Measurements from ENCODE around the gene SNRNP70. TPM values are rescaled to one million over a fixed set of nuclear protein-coding genes. Genes with fewer than 3 reads are reported as not detected.
"Not testable (repeated sequence)": the region's sequence is repeated elsewhere in the genome, so short reads cannot be mapped to it uniquely, and the experiment has no call there.

Gene SNRNP70, protein sequence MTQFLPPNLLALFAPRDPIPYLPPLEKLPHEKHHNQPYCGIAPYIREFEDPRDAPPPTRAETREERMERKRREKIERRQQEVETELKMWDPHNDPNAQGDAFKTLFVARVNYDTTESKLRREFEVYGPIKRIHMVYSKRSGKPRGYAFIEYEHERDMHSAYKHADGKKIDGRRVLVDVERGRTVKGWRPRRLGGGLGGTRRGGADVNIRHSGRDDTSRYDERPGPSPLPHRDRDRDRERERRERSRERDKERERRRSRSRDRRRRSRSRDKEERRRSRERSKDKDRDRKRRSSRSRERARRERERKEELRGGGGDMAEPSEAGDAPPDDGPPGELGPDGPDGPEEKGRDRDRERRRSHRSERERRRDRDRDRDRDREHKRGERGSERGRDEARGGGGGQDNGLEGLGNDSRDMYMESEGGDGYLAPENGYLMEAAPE
- total RNA-seq = 100 to 1,000 TPM in 2 of 4 donors, 10 to 100 TPM in 2; 55.6 to 305 (median 107) TPM

DNA sequence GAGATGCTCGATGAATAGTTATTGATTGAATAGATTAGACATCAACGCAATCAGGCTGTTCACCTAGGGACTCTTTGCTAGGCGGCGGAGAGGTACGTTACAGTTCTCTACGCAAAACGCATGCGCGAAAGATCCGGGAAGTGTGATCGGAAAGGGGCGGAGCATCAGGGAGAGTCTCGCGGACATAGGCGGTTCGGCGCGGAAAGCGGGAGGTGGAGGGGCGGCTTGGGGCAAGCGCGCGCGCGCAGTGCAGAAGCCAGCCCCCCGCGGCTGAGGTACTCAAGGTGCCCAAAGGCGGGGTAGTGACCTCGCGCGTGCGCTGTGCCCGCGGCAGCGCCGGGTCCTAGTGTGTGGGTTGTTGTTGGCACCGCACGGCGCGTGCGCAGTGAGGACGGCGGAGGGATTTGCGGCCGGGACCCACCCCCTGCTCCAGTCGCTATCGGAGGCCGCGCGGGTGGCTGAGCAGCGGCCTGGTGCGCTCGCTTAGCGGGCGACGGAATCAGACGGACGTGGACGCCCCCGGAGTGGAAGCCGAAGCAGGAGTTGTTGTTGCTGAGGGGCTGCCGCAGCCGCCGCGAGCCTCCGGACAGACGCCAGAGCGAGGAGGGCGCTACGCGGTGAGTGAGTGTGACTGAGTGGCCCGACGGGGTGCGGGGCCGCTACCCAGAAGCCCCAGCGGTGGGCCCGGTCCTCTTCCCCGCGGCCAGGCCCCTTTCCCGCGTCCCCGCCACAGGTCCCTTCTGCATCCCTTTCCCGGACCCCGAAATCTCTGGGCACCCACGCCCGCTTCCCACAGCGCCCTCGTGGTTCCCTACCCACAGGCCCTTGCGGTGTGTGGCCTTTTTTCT lies at the start of gene SNRNP70:
TSS of gene SNRNP70 (plus strand) at position 432 of the 848 bp plus-strand sequence. CDS start 964 bp downstream, outside the sequence.
- H3K9me3 ChIP-seq = no peaks in the 10 kb centered on the region
- peak within 1 kb of the TSS; percentile 88 to 99 (median 92) for H3K4me3 ChIP-seq
- TF ChIP-seq POLR2A (IDR thresholded peaks at IDR 0.05) = peak; percentile 86 to 92
- TF ChIP-seq, protein P1, sequence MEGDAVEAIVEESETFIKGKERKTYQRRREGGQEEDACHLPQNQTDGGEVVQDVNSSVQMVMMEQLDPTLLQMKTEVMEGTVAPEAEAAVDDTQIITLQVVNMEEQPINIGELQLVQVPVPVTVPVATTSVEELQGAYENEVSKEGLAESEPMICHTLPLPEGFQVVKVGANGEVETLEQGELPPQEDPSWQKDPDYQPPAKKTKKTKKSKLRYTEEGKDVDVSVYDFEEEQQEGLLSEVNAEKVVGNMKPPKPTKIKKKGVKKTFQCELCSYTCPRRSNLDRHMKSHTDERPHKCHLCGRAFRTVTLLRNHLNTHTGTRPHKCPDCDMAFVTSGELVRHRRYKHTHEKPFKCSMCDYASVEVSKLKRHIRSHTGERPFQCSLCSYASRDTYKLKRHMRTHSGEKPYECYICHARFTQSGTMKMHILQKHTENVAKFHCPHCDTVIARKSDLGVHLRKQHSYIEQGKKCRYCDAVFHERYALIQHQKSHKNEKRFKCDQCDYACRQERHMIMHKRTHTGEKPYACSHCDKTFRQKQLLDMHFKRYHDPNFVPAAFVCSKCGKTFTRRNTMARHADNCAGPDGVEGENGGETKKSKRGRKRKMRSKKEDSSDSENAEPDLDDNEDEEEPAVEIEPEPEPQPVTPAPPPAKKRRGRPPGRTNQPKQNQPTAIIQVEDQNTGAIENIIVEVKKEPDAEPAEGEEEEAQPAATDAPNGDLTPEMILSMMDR (IDR thresholded peaks at IDR 0.05 in 4 of 5, conservative IDR thresholded peaks at IDR 0.05 in 1 of 5) = peak in 2 of 5 experiments; percentile 18 to 53
- peaks cover 0 to 18% of the 10 kb centered on the region in 2 donors for H3K36me3 ChIP-seq
- no peaks in the 10 kb centered on the region for H3K27me3 ChIP-seq
- H3K4me1 ChIP-seq = peaks cover 18 to 26% of the 10 kb centered on the region in 2 donors
- ATAC-seq = peak; percentile 90 to 94
- H3K27ac ChIP-seq = peak within 1 kb of the TSS; percentile 90 to 98 (median 92)
- DNase-seq = peak; percentile 99
- intact Hi-C loops (cut with DNase I; ENCODE audit: low total_unique reads) (loop anchor here (1.0 kb wide), 1 partner anchor 10 kb away; no protein-coding TSS in a partner anchor), in situ Hi-C loops (cut with MboI; ENCODE audit: low sequenced_read_pairs in 4 of 4) (loop anchor here in 1 of 4 donors (10.0 kb wide), 1 partner anchor 120 kb away; no protein-coding TSS in a partner anchor)

DNA sequence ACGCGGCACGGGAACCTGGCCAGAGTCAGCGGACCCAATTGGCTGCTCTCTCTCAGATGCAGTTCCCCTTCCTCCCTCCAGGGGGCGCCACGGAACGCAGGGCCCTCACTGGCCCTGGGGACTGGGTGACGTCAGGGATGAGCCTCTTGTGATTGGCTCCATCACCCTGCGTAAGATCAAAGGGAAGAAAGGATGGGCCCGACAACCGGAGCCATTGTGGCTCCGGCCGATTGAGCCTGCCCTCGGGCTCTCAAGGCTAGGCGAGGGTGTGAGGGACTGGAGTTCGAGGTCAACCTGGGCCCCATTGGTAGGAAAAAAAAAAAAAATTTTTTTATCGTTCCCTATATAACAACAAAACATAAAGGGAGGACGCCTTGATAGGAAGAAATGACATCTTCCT lies 48.4 kb upstream of the SNRNP70 start, which contains the start of gene CGB1:
TSS of gene CGB1 (minus strand) at position 81 of the 400 bp plus-strand sequence. CDS start 184 bp downstream, outside the sequence.
- in situ Hi-C loops (cut with MboI; ENCODE audit: low sequenced_read_pairs in 4 of 4); H3K27me3 ChIP-seq; H3K9me3 ChIP-seq; DNase-seq; H3K4me1 ChIP-seq; H3K27ac ChIP-seq; H3K36me3 ChIP-seq; intact Hi-C loops (cut with DNase I; ENCODE audit: low total_unique reads); H3K4me3 ChIP-seq: not testable (repeated sequence)
- TF ChIP-seq, protein P1 (IDR thresholded peaks at IDR 0.05 in 4 of 5, conservative IDR thresholded peaks at IDR 0.05 in 1 of 5) = peak in 3 of 5 experiments; percentile 46 to 54 (median 47)
- ATAC-seq = peak in 1 of 2 donors; percentile 39

DNA sequence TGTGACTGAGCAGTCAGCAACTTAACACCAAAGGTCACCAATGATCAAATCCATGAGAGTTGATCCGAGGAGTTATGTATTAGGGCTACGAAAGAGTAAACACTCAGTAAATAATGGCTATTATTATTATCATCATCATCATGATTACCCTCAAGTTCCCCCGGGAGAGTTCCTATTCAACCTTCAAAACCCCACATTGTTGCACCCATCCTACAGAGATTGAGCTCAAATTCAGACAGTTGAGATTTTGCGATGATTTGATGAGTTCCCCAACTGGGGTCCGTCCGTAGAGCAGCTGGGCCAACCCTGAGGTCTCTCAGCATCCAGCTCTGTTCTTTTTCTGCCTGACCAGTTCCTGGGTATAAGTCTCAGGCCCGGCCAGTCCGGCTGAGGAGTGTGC lies 47.1 kb upstream of the SNRNP70 start:
- DNase-seq; H3K4me1 ChIP-seq; H3K36me3 ChIP-seq; intact Hi-C loops (cut with DNase I; ENCODE audit: low total_unique reads); H3K27ac ChIP-seq; ATAC-seq; in situ Hi-C loops (cut with MboI; ENCODE audit: low sequenced_read_pairs in 4 of 4); H3K27me3 ChIP-seq; H3K9me3 ChIP-seq; H3K4me3 ChIP-seq: not testable (repeated sequence)

DNA sequence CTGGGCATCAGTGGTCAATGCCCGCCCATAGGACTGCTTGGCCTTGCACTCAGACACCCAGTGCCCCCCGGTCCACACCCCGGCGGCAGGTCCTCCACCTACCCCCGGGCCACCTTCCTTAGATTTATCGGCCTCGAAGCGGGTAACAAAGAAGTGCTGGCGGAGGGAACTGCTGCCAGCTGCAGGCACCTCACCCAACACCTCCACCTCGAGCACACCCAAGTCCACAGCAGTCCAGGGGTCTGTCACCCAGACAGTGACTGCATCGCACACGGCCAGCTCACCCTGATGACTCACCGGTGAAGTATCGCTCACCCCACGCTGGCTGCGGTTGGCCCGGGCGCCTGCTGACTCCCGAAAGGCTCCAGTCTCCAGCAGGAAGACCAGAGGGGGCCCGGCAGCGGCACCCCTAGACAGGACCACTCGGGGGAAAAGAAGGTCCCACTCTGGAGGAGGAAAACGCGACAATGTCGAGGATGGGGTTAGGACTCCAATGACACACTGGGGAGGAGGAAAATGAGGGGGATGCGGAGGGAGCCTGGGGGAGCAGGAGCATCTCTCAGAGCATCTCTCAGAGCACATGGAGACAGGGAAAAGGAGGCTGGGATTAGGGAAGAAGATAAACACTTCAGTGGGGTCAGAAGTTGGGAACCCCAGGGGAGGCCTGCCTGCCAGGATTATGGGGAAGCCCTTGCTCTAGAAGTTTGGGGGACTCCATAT lies 46.5 kb upstream of the SNRNP70 start:
- H3K9me3 ChIP-seq; DNase-seq; intact Hi-C loops (cut with DNase I; ENCODE audit: low total_unique reads); H3K4me1 ChIP-seq; H3K27me3 ChIP-seq; in situ Hi-C loops (cut with MboI; ENCODE audit: low sequenced_read_pairs in 4 of 4); H3K4me3 ChIP-seq; ATAC-seq; H3K27ac ChIP-seq; H3K36me3 ChIP-seq: not testable (repeated sequence)

DNA sequence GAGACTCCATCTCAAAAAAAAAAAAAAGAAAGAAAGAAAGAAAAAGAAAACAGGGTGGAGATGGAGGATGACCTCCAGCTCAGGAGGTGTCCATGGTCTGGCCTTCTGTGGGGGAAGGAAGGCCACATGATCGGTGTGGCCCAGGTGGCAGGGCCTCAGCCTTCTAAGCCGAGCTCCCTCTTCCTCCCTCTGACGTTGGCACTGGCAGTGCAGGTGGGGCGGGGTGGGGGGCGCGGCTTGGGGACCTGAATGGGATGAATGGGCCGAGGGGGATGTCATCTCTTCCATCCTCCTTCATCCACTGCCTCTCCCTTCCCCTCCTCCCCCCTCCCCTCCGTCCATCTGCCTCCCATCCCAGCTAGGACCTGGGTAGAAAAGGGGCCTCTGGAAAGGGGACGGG lies 45.5 kb upstream of the SNRNP70 start:
- DNase-seq = not testable (repeated sequence)

More for the DNA sequence above, 45.5 kb upstream of the SNRNP70 start:
- H3K36me3 ChIP-seq; H3K27ac ChIP-seq; H3K4me1 ChIP-seq; H3K4me3 ChIP-seq; in situ Hi-C loops (cut with MboI; ENCODE audit: low sequenced_read_pairs in 4 of 4); H3K9me3 ChIP-seq; ATAC-seq; intact Hi-C loops (cut with DNase I; ENCODE audit: low total_unique reads); H3K27me3 ChIP-seq: not testable (repeated sequence)

All from gastrocnemius medialis (tissue), 4 donors.